IMR-90 (cell line): Measurements from ENCODE around the gene MTHFSD. TPM values are rescaled to one million over a fixed set of nuclear protein-coding genes. Genes with fewer than 3 reads are reported as not detected.

ENCODE experiments used
- ATAC-seq: fragments of 200-7000 bp; cut with Tn5 transposase; 2 replicates; pipeline ENCODE4 v1.9.1; 2020; ENCODE audit warnings: low read depth, mild to moderate bottlenecking, moderate library complexity
- BruUV-seq: library from RNA; stranded (reverse); fragments of 400-500 nt; replicated peaks from 2 replicates; lab custom pipeline; 2021; lab: Mats Ljungman, UMichigan
- CTCF ChIA-PET: fragments of 300-600 bp; formaldehyde crosslinking; extraction: SDS; loops from one replicate; lab custom pipeline; 2021; ENCODE audit warnings: antibody characterized with exemption; lab: Yijun Ruan, JAX
- POLR2A ChIA-PET: fragments of 300-600 bp; sonication (Branson Sonifier 250); formaldehyde crosslinking; loops from one replicate; lab custom pipeline; 2022; ENCODE audit warnings: antibody characterized with exemption; ENCODE audit not compliant: unreplicated experiment; lab: Charles Lee
- DNase-seq: peaks from one replicate; pipeline ENCODE4 v3.0.0; 2013
- H2AFZ ChIP-seq: replicated peaks from 2 replicates; pipeline ENCODE3; 2013; ENCODE audit warnings: low read length, mild to moderate bottlenecking; ENCODE audit not compliant: poor library complexity
- H2AK5ac ChIP-seq: 2 replicates; pipeline ENCODE4 v1.6.1; 2013; ENCODE audit warnings: low read depth, low read length, inconsistent platforms
- H2AK9ac ChIP-seq: replicated peaks from 2 replicates; pipeline ENCODE3; 2013; ENCODE audit warnings: mild to moderate bottlenecking, low read depth, low read length, moderate library complexity; ENCODE audit not compliant: poor library complexity
- H2BK120ac ChIP-seq: 2 replicates; pipeline ENCODE4 v1.6.1; 2013; ENCODE audit warnings: low read depth, low read length, inconsistent platforms
- H2BK15ac ChIP-seq: 3 replicates; pipeline ENCODE4 v1.6.1; 2013; ENCODE audit warnings: low read depth, low read length, inconsistent platforms
- H2BK20ac ChIP-seq: 2 replicates; pipeline ENCODE4 v1.6.1; 2013; ENCODE audit warnings: low read depth, mild to moderate bottlenecking, inconsistent platforms, low read length, moderate library complexity
- H2BK5ac ChIP-seq: 2 replicates; pipeline ENCODE4 v1.6.1; 2013; ENCODE audit warnings: mild to moderate bottlenecking, low read depth, low read length, inconsistent platforms; ENCODE audit not compliant: poor library complexity, severe bottlenecking
- H3K14ac ChIP-seq: replicated peaks from 2 replicates; pipeline ENCODE4 v1.6.1; 2013; ENCODE audit warnings: low read depth, low read length, inconsistent platforms
- H3K18ac ChIP-seq: 2 replicates; pipeline ENCODE4 v1.6.1; 2013; ENCODE audit warnings: low read depth, low read length, control low read depth
- H3K23ac ChIP-seq: 2 replicates; pipeline ENCODE4 v1.6.1; 2013; ENCODE audit warnings: low read depth, low read length, inconsistent platforms
- H3K27ac ChIP-seq: 2 replicates; pipeline ENCODE4 v1.5.1; 2013; ENCODE audit warnings: mild to moderate bottlenecking, control low read depth, low read length; ENCODE audit not compliant: insufficient read depth
- H3K27me3 ChIP-seq: 2 replicates; pipeline ENCODE4 v1.6.1; 2013; ENCODE audit warnings: low read length; ENCODE audit not compliant: control insufficient read depth, insufficient read depth
- H3K36me3 ChIP-seq: 2 replicates; pipeline ENCODE4 v1.6.1; 2013; ENCODE audit warnings: low read length, mixed read lengths; ENCODE audit not compliant: control insufficient read depth, insufficient read depth
- H3K4ac ChIP-seq: 2 replicates; pipeline ENCODE4 v1.6.1; 2013; ENCODE audit warnings: low read depth, low read length, inconsistent platforms
- H3K4me1 ChIP-seq: 2 replicates; pipeline ENCODE4 v1.6.1; 2013; ENCODE audit warnings: low read length, mixed read lengths; ENCODE audit not compliant: control insufficient read depth, insufficient read depth
- H3K4me2 ChIP-seq: 2 replicates; pipeline ENCODE4 v1.6.1; 2013; ENCODE audit warnings: low read depth, mild to moderate bottlenecking, control low read depth, low read length, moderate library complexity
- H3K4me3 ChIP-seq: 2 replicates; pipeline ENCODE4 v1.5.1; 2013; ENCODE audit warnings: low read depth, mild to moderate bottlenecking, control low read depth, low read length, moderate library complexity; ENCODE audit not compliant: insufficient read depth
- H3K56ac ChIP-seq: 2 replicates; pipeline ENCODE4 v1.6.1; 2013; ENCODE audit warnings: low read length, inconsistent platforms; ENCODE audit not compliant: insufficient read depth; ENCODE audit errors: extremely low read depth
- H3K79me1 ChIP-seq, 2 experiments: 2 replicates each; pipeline ENCODE4 v1.6.1; 2013; ENCODE audit warnings: low read length in 2 of 2, inconsistent platforms in 1 of 2, low read depth in 1 of 2
- H3K9ac ChIP-seq: 2 replicates; pipeline ENCODE4 v1.6.1; 2013; ENCODE audit warnings: low read depth, low read length, control low read depth
- H3K9me1 ChIP-seq: 2 replicates; pipeline ENCODE4 v1.6.1; 2013; ENCODE audit warnings: low read length, inconsistent platforms; ENCODE audit not compliant: insufficient read depth
- H3K9me3 ChIP-seq: 2 replicates; pipeline ENCODE4 v1.6.1; 2013; ENCODE audit warnings: low read length; ENCODE audit not compliant: control insufficient read depth, insufficient read depth
- H4K20me1 ChIP-seq: 2 replicates; pipeline ENCODE4 v1.6.1; 2013; ENCODE audit warnings: low read length, inconsistent platforms; ENCODE audit not compliant: insufficient read depth
- H4K5ac ChIP-seq: 2 replicates; pipeline ENCODE4 v1.6.1; 2013; ENCODE audit warnings: mild to moderate bottlenecking, low read depth, low read length, control low read depth
- H4K8ac ChIP-seq, 2 experiments: 2 replicates each; pipeline ENCODE4 v1.6.1; 2013; ENCODE audit warnings: low read depth in 2 of 2, low read length in 2 of 2, control low read depth in 1 of 2, inconsistent platforms in 1 of 2
- H4K91ac ChIP-seq: 2 replicates; pipeline ENCODE4 v1.6.1; 2013; ENCODE audit warnings: low read depth, low read length, inconsistent platforms; ENCODE audit not compliant: insufficient read depth
- BHLHE40 ChIP-seq: fragments of 150-350 bp; IDR thresholded peaks from 2 replicates; pipeline ENCODE4 v1.6.1; 2016; ENCODE audit warnings: mild to moderate bottlenecking, low read depth, low read length
- WGBS, 2 experiments: methylation state at CpG; one replicate each; pipeline versions ENCODE4 v1.1.5 to v1.1.7; 2013; ENCODE audit warnings: missing lambda C conversion rate in 2 of 2; ENCODE audit not compliant: insufficient read length in 1 of 2; ENCODE audit errors: extremely low coverage in 2 of 2; 5-methylcytosine and 5-hydroxymethylcytosine counted together
- dilution Hi-C: fragments of 300-500 bp; cut with HindIII; formaldehyde crosslinking; loops from one replicate; pipeline ENCODE4 v1.14.3; 2018; ENCODE audit warnings: low sequenced_read_pairs; ENCODE audit not compliant: unreplicated experiment
- in situ Hi-C: fragments of 300-500 bp; cut with MboI; formaldehyde crosslinking; loops from 3 replicates; pipeline ENCODE4 v1.14.3; 2019; ENCODE audit warnings: low sequenced_read_pairs, inconsistent platforms, mixed read lengths
- intact Hi-C: fragments of 100-400 bp; cut with micrococcal nuclease; formaldehyde crosslinking; loops from 2 replicates; pipeline ENCODE4 v1.10.0; 2022
- polyA plus RNA-seq, 3 experiments: library from polyadenylated mRNA; depleted of rRNA; stranded (reverse); fragments of >200 nt; gene quantifications; 2 replicates each; pipeline ENCODE4 v1.2.3, GENCODE V29; 2012; ENCODE audit warnings: low replicate concordance in 1 of 3
- total RNA-seq: library from RNA; depleted of rRNA; stranded (reverse); fragments of >200 nt; gene quantifications from 2 replicates; pipeline ENCODE4 v1.2.3, GENCODE V29; 2012

The MTHFSD gene
- total and polyA plus RNA-seq, 2 of the 4 experiments (the other 2 are of a cell fraction): 8.2 to 16.8 TPM

- dilution Hi-C loops: no loop called here
- TF ChIP-seq BHLHE40: no peak
- H3K4me2 ChIP-seq: no peak overlapping the region
- H4K5ac ChIP-seq: no peak overlapping the region
- DNase-seq (no peak), ATAC-seq (no peak)
- no peak overlapping the region for H2BK20ac ChIP-seq
- 0 out of 2 replicates have a peak, but pooled peaks cover 7% of the 10 kb centered on the region for H4K20me1 ChIP-seq
- no peak overlapping the region for H3K27ac ChIP-seq
- H3K9me3 ChIP-seq: no peaks in the 10 kb centered on the region
- intact Hi-C loops: no loop called here
- no peak overlapping the region for H4K91ac ChIP-seq
- peak overlapping the region; percentile 41; the same call in 1 of the 2 replicates for H3K23ac ChIP-seq
- H3K18ac ChIP-seq: no peak overlapping the region
- 83% methylated on average over 10 of the region's 12 CpGs; no CpG with 5 or more reads in 1 of the 2 experiments for WGBS, 2 experiments
- peak overlapping the region; percentile 35; the same call in 1 of the 2 replicates for H2AK5ac ChIP-seq
- in situ Hi-C loops: no loop called here
- H3K14ac ChIP-seq: 0 out of 2 replicates have a peak overlapping the region, but pooled peaks have one; percentile 8
- H3K9me1 ChIP-seq: peaks cover 12% of the 10 kb centered on the region
- POLR2A ChIA-PET: no interaction called here
- no peak overlapping the region for H3K56ac ChIP-seq
- no peak overlapping the region for H3K4me3 ChIP-seq
- H3K36me3 ChIP-seq: no peaks in the 10 kb centered on the region
- BruUV-seq: no TSS peak
- no peaks in the 10 kb centered on the region for H3K27me3 ChIP-seq
- H4K8ac ChIP-seq: no peak overlapping the region
- H2AK9ac ChIP-seq: no peak overlapping the region
- no peak overlapping the region for H2AFZ ChIP-seq
- H2BK15ac ChIP-seq: no peak overlapping the region
- H2BK5ac ChIP-seq: no peak overlapping the region
- H2BK120ac ChIP-seq: no peak overlapping the region
- peaks cover 12% of the 10 kb centered on the region for H3K4me1 ChIP-seq
- H3K79me1 ChIP-seq: peaks cover 20 to 54% of the 10 kb centered on the region in 2 experiments
- no peak overlapping the region for H3K9ac ChIP-seq
- CTCF ChIA-PET: interaction anchor here (1.8 kb wide), 1 partner anchor 491 kb away, joined by 5 read pairs; no protein-coding TSS in a partner anchor
- H3K4ac ChIP-seq: no peak overlapping the region
Observed at GRCh38 chr16:86572041-86572521, 17.0 kb upstream of the MTHFSD start.
